Body of pancreas (tissue), 4 donors: ENCODE measurements around the gene TBL1X.

Experiments used
- POLR2A ChIP-seq, 3 donors: fragments of 450-650 bp; IDR thresholded peaks; one replicate each; pipeline ENCODE4 v1.6.1; 2016; ENCODE audit warnings: antibody characterized with exemption in 3 of 3, mild to moderate bottlenecking in 2 of 3
- TF ChIP-seq, protein P1 (sequence below), 7 experiments: fragments of 450-650 bp in 4 of 7; fragments of 200-600 bp in 3 of 7; sonication (generic) in 3 of 7; IDR thresholded peaks; one replicate each; pipeline ENCODE4 v1.5.1; 2016 to 2019; ENCODE audit warnings: antibody characterized with exemption in 7 of 7

- TF ChIP-seq, protein P1, sequence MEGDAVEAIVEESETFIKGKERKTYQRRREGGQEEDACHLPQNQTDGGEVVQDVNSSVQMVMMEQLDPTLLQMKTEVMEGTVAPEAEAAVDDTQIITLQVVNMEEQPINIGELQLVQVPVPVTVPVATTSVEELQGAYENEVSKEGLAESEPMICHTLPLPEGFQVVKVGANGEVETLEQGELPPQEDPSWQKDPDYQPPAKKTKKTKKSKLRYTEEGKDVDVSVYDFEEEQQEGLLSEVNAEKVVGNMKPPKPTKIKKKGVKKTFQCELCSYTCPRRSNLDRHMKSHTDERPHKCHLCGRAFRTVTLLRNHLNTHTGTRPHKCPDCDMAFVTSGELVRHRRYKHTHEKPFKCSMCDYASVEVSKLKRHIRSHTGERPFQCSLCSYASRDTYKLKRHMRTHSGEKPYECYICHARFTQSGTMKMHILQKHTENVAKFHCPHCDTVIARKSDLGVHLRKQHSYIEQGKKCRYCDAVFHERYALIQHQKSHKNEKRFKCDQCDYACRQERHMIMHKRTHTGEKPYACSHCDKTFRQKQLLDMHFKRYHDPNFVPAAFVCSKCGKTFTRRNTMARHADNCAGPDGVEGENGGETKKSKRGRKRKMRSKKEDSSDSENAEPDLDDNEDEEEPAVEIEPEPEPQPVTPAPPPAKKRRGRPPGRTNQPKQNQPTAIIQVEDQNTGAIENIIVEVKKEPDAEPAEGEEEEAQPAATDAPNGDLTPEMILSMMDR (IDR thresholded peaks at IDR 0.05): no peak
- no peak for TF ChIP-seq POLR2A (IDR thresholded peaks at IDR 0.05)
Observed at GRCh38 chrX:9663216-9663615, 198.4 kb downstream of the TBL1X start.
